AG09319 (cell line): ENCODE data around the gene DLGAP1.

Experiments used
- DNase-seq: peaks from one replicate; pipeline ENCODE4 v3.0.0-alpha.2; 2010; ENCODE audit warnings: low read depth; ENCODE audit errors: extremely low read depth
- TF ChIP-seq, protein P1 (sequence below): IDR thresholded peaks from 2 replicates; pipeline ENCODE4 v1.5.1; 2011; ENCODE audit warnings: low read depth, mild to moderate bottlenecking, inconsistent platforms, low read length, moderate library complexity

Gene DLGAP1

DNA sequence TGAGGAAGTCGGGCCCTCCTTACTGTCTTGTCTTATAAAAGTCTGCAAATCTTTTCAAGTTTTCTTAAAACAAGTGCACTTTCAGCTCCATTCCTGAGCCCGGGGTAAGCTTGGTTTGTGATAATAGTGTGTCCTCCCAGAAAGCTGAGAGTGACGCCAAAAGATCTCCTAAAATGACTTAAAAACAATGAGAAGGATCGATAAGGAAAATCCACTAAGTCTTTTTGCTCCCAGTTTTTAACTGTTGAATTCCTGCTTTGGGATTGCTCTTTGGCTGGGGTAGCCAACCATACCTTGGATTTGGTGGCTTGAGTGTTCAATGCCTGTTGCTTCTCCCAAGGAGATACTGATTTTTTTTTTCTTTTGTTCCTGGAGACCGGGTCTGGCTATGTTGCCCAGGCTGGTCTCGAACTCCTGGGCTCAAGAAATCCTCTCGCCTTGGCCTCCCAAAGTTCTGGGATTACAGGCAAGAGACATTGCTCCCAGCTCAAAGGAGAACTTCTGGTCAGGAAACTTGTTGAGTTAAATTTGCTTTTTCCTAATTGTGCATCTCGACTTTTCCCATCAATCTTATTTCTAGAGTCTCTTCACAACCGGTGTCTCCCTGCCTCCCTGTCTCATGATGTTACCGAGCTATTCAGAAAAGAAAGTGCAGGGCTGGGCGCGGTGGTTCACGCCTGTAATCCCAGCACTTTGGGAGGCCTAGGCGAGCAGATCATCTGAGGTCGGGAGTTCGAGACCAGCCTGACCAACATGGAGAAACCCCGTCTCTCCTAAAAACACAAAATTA, 1002.2 kb downstream of the DLGAP1 start:
- TF ChIP-seq, protein P1, sequence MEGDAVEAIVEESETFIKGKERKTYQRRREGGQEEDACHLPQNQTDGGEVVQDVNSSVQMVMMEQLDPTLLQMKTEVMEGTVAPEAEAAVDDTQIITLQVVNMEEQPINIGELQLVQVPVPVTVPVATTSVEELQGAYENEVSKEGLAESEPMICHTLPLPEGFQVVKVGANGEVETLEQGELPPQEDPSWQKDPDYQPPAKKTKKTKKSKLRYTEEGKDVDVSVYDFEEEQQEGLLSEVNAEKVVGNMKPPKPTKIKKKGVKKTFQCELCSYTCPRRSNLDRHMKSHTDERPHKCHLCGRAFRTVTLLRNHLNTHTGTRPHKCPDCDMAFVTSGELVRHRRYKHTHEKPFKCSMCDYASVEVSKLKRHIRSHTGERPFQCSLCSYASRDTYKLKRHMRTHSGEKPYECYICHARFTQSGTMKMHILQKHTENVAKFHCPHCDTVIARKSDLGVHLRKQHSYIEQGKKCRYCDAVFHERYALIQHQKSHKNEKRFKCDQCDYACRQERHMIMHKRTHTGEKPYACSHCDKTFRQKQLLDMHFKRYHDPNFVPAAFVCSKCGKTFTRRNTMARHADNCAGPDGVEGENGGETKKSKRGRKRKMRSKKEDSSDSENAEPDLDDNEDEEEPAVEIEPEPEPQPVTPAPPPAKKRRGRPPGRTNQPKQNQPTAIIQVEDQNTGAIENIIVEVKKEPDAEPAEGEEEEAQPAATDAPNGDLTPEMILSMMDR = no peak
- no peak for DNase-seq

DNA sequence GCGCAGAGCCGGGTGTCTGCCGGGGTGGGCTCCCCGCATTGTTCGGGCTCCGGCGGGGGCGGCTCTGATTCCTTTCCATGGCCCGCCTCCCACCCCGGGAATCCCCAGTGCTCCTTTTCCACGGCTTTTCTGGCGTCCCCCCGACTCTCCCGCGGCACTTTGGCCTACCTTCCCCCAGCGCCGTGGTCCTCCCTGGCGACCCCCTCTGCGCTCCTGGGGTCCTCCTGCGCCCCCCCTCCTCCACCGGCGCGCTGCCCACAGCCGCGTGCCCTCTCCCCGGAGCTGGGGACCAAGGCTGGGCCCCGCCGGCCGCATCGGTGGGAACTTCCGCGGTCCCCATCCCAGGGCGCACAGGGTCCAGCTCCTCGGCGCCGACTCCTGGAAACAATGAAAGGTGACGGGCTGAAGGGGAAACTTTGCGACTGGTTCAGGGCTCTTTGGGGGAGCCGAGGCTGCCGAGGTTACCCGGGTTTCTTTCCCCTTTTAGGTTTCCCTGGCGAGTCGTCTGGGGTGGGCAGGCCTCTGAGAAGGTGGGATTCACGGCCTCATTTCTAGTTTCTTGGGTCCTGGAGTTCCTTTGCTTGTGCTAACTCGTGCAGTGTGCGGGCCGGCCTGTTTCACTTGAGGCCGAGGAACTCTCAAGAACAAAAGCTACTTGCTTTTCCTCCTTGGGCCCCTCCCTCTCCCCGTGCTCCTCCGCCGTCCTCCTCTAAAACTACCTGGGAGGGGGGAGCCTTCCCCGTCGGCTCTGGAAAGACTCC, 1002.9 kb downstream of the DLGAP1 start:
- DNase-seq = no peak
- TF ChIP-seq, protein P1 = no peak

DNA sequence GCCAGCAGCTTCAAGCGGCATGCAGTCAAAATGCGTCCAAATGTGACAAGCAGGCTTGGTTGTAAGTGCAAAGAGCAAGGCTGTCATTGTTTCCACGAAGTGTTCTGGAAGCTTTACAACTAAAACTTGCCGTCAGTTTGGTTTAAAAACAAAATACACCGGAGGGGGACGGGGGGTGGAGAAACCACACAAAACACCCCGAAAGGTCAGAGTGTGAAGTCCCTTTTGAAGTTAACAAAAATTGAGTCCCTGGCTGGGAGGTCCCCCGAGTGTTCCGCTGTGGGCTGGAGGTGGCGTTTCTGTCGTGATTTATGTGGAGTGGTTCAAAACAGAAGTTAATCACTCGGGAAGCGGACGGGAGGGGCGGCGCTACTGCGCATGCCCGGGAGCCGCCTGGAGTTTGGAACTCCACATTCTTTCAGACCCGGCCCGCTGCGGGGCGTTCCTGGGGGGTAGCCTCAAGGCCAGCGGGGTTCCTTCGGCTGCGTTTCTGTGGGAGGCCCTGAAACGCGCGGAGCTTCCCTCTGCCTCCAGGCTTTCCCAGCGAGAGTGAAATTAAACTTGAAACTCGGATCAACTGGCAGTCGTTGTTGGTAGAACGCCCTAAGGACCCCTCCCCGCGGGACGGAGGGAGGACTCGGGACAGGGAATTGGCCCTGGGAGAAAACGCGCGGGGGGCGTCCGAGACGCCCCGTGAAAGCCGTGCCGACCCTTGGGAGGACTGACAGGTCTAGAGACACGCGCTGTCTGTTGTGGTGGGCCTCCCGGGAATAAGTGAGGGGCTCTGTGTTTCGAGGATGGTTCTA, 1003.7 kb downstream of the DLGAP1 start:
- peak; percentile 91 for DNase-seq
- TF ChIP-seq, protein P1 = no peak; the same call in 1 of the 2 replicates

DNA sequence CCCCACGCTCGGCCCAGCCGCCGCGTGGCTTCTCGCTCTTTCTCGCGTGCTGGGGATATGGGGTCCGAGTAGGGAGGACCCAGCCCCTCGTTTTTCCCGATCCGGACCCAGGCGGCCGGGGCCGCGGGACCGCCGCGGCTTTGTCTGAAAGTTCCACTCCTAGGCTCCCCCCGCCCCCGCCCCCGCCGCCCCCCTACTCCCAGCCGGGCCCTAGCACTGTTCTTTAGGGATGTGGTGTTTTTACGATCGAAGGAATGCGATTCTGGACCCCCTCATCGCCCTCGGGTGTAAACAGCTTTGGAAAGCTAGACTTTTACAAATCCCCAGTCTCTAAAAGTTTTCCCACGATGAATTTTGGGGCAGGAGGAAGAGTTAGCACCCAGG, 1004.3 kb downstream of the DLGAP1 start:
- TF ChIP-seq, protein P1 = no peak
- DNase-seq = no peak

DNA sequence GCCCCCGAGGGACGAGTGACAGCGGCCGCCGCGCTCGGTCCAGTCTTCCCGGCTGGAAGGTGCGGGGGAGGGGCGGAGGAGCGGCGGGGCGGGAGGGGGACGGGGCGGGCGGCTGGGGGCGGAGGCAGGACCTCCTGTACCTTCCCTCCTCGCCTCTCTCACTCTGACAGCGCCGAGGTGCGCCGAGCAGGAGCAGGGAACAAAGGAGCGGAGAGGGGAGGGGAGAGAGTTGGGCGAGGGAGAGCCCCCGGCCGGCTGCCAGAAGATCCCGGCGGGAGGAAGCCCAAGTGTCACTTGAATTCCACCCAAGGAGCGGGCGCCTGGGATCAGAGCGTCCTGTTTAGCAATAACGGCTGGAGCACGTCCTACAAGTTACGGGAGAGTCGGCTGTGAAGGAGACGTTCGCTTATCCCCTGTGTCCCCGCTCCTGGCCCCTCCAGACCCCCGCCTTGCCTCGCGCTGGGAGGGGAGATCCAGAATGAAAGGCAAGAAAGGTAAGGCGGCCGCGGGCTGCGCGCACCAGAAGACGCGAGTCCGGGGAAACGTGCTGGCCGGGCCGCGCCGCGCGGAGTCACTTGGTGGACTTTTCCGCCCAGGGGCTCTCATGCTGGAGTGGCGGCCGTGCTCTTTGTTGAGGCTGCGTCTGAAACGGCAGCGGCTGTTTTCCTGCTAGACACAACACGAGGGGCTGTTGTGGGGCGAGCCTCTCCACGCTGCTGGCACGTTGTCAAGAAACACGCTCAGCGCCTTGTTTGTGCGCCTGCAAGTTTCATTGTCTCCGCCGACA, 1004.9 kb downstream of the DLGAP1 start, which contains the start of gene TGIF1:
TSS of gene TGIF1 (plus strand) at position 161 of the 787 bp plus-strand sequence. CDS start at position 479, 318 bp downstream.
- TF ChIP-seq, protein P1 = no peak
- DNase-seq = no peak

DNA sequence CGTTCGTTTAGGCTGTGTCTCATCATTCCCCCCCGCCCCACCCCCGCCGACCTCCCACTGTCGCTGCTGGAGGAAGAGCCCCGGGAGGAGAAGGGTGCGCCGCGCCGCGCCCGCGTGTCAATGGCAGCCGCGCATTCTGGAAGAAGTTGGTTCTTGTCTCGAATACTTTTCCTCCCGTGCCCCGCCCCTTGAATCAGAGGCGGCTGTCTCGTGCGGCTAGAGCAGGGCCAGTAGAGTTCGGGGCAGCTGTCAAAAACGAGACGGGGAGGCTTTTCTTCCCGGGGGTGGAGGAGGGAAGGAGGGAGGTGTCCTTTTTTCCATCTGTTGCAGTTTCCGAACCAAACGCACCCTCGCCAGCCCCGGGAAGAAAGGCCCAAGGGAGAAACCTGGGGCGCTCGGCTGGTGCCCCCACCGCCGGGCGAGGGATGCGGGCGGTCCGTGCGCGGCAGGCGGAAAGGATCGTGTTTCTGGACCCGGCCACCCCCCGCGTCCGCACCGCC, 1005.5 kb downstream of the DLGAP1 start:
- DNase-seq = no peak

More for the DNA sequence above, 1005.5 kb downstream of the DLGAP1 start:
- TF ChIP-seq, protein P1 = no peak
